CD4-positive, alpha-beta T cell (primary cell): ENCODE results near the gene DOCK6. TPM values are rescaled to one million over a fixed set of nuclear protein-coding genes. Genes with fewer than 3 reads are reported as not detected.

Experiments
- ATAC-seq: fragments of 200-7000 bp; cut with Tn5 transposase; one replicate; pipeline ENCODE4 v1.10.0; 2022; ENCODE audit warnings: mild to moderate bottlenecking; ENCODE audit not compliant: poor library complexity
- CTCF ChIA-PET: fragments of 350-600 bp; sonication (Branson Sonifier 250); formaldehyde crosslinking; loops from one replicate; lab custom pipeline; 2021; ENCODE audit warnings: antibody characterized with exemption, inconsistent platforms; lab: Charles Lee
- POLR2A ChIA-PET: fragments of 350-600 bp; sonication (Branson Sonifier 250); formaldehyde crosslinking; loops from one replicate; lab custom pipeline; 2021; ENCODE audit warnings: antibody characterized with exemption, inconsistent platforms; lab: Charles Lee
- DNase-seq, 14 experiments: peaks; one replicate each; pipeline ENCODE4 v3.0.0-alpha.2; 2013 to 2020; ENCODE audit warnings: mixed read lengths in 2 of 14
- H3K27ac ChIP-seq, 2 donors: one replicate each; pipeline versions ENCODE4 v1.5.1 to v1.7.0; 2013; ENCODE audit warnings: low read length in 2 of 2, low read depth in 1 of 2, mild to moderate bottlenecking in 1 of 2
- H3K27me3 ChIP-seq, 2 experiments: 1 replicate in 1 of 2; 2 replicates in 1 of 2; pipeline versions ENCODE4 v1.6.1 to v1.7.0; 2013; ENCODE audit warnings: low read length in 2 of 2, control low read depth in 1 of 2, mild to moderate bottlenecking in 1 of 2, moderate library complexity in 1 of 2; ENCODE audit not compliant: insufficient read depth in 2 of 2, control insufficient read depth in 1 of 2
- H3K36me3 ChIP-seq: one replicate; pipeline ENCODE4 v1.6.1; 2013; ENCODE audit warnings: low read length, control low read depth; ENCODE audit not compliant: insufficient read depth
- H3K4me1 ChIP-seq: one replicate; pipeline ENCODE4 v1.6.1; 2013; ENCODE audit warnings: low read length, control low read depth; ENCODE audit not compliant: insufficient read depth
- H3K4me3 ChIP-seq: one replicate; pipeline ENCODE4 v1.5.1; 2013; ENCODE audit warnings: mild to moderate bottlenecking, low read length, moderate library complexity
- H3K9me3 ChIP-seq, 2 experiments: 1 replicate in 1 of 2; 2 replicates in 1 of 2; pipeline versions ENCODE4 v1.6.1 to v1.7.0; 2013; ENCODE audit warnings: low read length in 2 of 2, mild to moderate bottlenecking in 2 of 2, control low read depth in 1 of 2, moderate library complexity in 1 of 2; ENCODE audit not compliant: control insufficient read depth in 1 of 2, insufficient read depth in 1 of 2
- H3K27ac Mint-ChIP-seq: one replicate; pipeline ENCODE4 v1.8.0; 2020; ENCODE audit warnings: mixed read lengths
- H3K27me3 Mint-ChIP-seq: one replicate; pipeline ENCODE4 v1.8.0; 2021; ENCODE audit warnings: mixed read lengths
- H3K36me3 Mint-ChIP-seq: one replicate; pipeline ENCODE4 v1.8.0; 2021; ENCODE audit warnings: low read depth, mixed read lengths
- H3K4me1 Mint-ChIP-seq: one replicate; pipeline ENCODE4 v1.8.0; 2021; ENCODE audit warnings: low read depth, mixed read lengths
- H3K4me3 Mint-ChIP-seq: one replicate; pipeline ENCODE4 v1.8.0; 2020; ENCODE audit warnings: mild to moderate bottlenecking, mixed read lengths
- H3K9me3 Mint-ChIP-seq: one replicate; pipeline ENCODE4 v1.8.0; 2020; ENCODE audit warnings: mixed read lengths
- intact Hi-C, 2 experiments: fragments of 100-400 bp; cut with DNase I in 1 of 2; cut with micrococcal nuclease in 1 of 2; formaldehyde crosslinking; loops; one replicate each; pipeline versions ENCODE4 v1.15.1 to v1.9.0; 2023 to 2025; cut with DNase I, micrococcal nuclease
- total RNA-seq, 174 experiments: library from RNA in 2 of 174; stranded (reverse) in 2 of 174; gene quantifications; one replicate each; pipeline ENCODE4 v1.2.3 and lab custom pipeline; 2021 to 2026
- TF ChIP-seq, protein P1 (sequence below): fragments of 200-600 bp; IDR thresholded peaks from one replicate; pipeline ENCODE4 v1.8.0; 2022; ENCODE audit warnings: antibody characterized with exemption, mild to moderate bottlenecking

Gene DOCK6
- total RNA-seq, 2 experiments from 2014 or later: 0.14 to 0.38 TPM

DNA sequence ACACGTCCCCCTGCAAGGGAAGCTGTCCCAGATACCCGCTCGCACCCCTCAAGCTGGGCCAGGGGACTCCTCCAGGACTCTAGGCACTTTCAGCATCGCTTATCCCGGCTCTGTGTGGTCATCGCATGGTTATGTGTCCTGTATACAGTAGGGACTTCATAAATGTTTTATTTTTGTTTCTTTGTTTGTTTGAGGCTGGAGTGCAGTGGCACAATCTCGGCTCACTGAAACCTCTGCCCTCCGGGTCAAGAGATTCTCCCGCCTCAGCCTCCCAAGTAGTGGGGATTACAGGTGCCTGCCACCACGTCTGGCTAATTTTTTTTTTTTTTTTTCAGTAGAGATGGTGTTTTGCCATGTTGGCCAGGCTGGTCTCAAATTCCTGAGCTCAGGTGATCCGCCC is 15.4 kb downstream of the DOCK6 start:
- no peaks in the 10 kb centered on the region for H3K36me3 ChIP-seq
- Mint-ChIP-seq H3K27ac (no peak overlapping the region), H3K36me3 (no peaks in the 10 kb centered on the region), H3K9me3 (no peaks in the 10 kb centered on the region), H3K4me3 (no peak overlapping the region), H3K27me3 (peaks cover 34% of the 10 kb centered on the region), H3K4me1 (peaks cover 5% of the 10 kb centered on the region)
- ATAC-seq (no peak), DNase-seq (no peak)
- intact Hi-C loops: no loop called here
- POLR2A ChIA-PET: no interaction called here
- H3K27me3 ChIP-seq: peaks cover 3 to 9% of the 10 kb centered on the region in 2 experiments
- TF ChIP-seq, protein P1, sequence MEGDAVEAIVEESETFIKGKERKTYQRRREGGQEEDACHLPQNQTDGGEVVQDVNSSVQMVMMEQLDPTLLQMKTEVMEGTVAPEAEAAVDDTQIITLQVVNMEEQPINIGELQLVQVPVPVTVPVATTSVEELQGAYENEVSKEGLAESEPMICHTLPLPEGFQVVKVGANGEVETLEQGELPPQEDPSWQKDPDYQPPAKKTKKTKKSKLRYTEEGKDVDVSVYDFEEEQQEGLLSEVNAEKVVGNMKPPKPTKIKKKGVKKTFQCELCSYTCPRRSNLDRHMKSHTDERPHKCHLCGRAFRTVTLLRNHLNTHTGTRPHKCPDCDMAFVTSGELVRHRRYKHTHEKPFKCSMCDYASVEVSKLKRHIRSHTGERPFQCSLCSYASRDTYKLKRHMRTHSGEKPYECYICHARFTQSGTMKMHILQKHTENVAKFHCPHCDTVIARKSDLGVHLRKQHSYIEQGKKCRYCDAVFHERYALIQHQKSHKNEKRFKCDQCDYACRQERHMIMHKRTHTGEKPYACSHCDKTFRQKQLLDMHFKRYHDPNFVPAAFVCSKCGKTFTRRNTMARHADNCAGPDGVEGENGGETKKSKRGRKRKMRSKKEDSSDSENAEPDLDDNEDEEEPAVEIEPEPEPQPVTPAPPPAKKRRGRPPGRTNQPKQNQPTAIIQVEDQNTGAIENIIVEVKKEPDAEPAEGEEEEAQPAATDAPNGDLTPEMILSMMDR: no peak
- no peak overlapping the region for H3K4me3 ChIP-seq
- H3K9me3 ChIP-seq: peaks cover 0 to 9% of the 10 kb centered on the region in 2 experiments
- no peak overlapping the region for H3K27ac ChIP-seq
- CTCF ChIA-PET: no interaction called here
- peaks cover 9% of the 10 kb centered on the region for H3K4me1 ChIP-seq

- peaks cover 44% of the 10 kb centered on the region for H3K27me3 Mint-ChIP-seq
- no peaks in the 10 kb centered on the region for H3K9me3 Mint-ChIP-seq
- DNase-seq: no peak
- TF ChIP-seq, protein P1: no peak
- H3K36me3 Mint-ChIP-seq: no peaks in the 10 kb centered on the region
- no peak overlapping the region for H3K27ac Mint-ChIP-seq
- intact Hi-C loops: loop anchor here in 1 of 2 experiments (5.0 kb wide), 2 partner anchors 237 to 342 kb away; partner anchors contain the start of gene ELAVL3
- H3K4me1 ChIP-seq: peaks cover 9% of the 10 kb centered on the region
- H3K27ac ChIP-seq: no peak overlapping the region
- no peak overlapping the region for H3K4me3 ChIP-seq
- H3K36me3 ChIP-seq: no peaks in the 10 kb centered on the region
- H3K4me1 Mint-ChIP-seq: peaks cover 5% of the 10 kb centered on the region
- ATAC-seq: no peak
- no peak overlapping the region for H3K4me3 Mint-ChIP-seq
- ChIA-PET POLR2A (no interaction called here), CTCF (no interaction called here)
- H3K27me3 ChIP-seq: peaks cover 5 to 15% of the 10 kb centered on the region in 2 experiments
- peaks cover 0 to 19% of the 10 kb centered on the region in 2 experiments for H3K9me3 ChIP-seq
Observed at GRCh38 chr19:11244846-11245589, 17.3 kb downstream of the DOCK6 start.

DNA sequence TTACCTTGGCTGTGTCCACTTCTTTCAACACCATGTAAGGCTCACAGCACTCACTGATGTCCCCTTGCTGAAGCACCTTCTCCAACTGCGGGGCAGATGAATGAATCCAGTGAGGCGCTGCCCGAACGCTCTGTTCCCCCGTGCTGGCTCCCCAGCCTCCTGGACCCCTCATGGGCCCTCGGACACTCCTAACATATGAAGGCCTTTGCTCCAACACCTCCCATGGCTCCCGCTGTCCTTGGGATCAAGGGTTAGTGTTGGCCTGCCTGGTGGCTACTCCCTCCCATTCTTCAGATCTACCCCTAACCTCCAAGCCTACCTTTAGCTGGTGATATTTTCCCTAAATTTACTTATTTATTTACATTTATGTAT is 18.5 kb downstream of the DOCK6 start:
- no peak overlapping the region for H3K27ac ChIP-seq
- Mint-ChIP-seq H3K27me3 (peaks cover 46% of the 10 kb centered on the region), H3K27ac (no peak overlapping the region), H3K9me3 (peaks cover 2% of the 10 kb centered on the region), H3K4me3 (no peak overlapping the region), H3K36me3 (no peaks in the 10 kb centered on the region), H3K4me1 (peaks cover 5% of the 10 kb centered on the region)
- ATAC-seq: no peak
- TF ChIP-seq, protein P1: no peak
- H3K4me3 ChIP-seq: no peak overlapping the region
- intact Hi-C loops: loop anchor here (1.0 to 5.0 kb wide), 3 partner anchors 239 to 344 kb away; partner anchors contain the start of gene ELAVL3 (in 1 of the 2)
- ChIA-PET POLR2A (no interaction called here), CTCF (no interaction called here)
- peaks cover 6 to 32% of the 10 kb centered on the region in 2 experiments for H3K9me3 ChIP-seq
- H3K36me3 ChIP-seq: no peaks in the 10 kb centered on the region
- peaks cover 5 to 15% of the 10 kb centered on the region in 2 experiments for H3K27me3 ChIP-seq
- DNase-seq: no peak
- H3K4me1 ChIP-seq: peaks cover 9% of the 10 kb centered on the region
